Upper lobe of left lung (tissue), 4 donors: ENCODE results near the gene SHC2.

Experiments used
- POLR2A ChIP-seq, 4 donors: fragments of 450-650 bp; IDR thresholded peaks; one replicate each; pipeline ENCODE4 v1.5.1; 2016 to 2017; ENCODE audit warnings: antibody characterized with exemption in 4 of 4, mild to moderate bottlenecking in 2 of 4
- TF ChIP-seq, protein P1 (sequence below), 6 experiments: fragments of 450-650 bp in 4 of 6; fragments of 200-600 bp in 2 of 6; sonication (generic) in 2 of 6; IDR thresholded peaks; one replicate each; pipeline ENCODE4 v1.5.1; 2016 to 2019; ENCODE audit warnings: antibody characterized with exemption in 6 of 6

DNA sequence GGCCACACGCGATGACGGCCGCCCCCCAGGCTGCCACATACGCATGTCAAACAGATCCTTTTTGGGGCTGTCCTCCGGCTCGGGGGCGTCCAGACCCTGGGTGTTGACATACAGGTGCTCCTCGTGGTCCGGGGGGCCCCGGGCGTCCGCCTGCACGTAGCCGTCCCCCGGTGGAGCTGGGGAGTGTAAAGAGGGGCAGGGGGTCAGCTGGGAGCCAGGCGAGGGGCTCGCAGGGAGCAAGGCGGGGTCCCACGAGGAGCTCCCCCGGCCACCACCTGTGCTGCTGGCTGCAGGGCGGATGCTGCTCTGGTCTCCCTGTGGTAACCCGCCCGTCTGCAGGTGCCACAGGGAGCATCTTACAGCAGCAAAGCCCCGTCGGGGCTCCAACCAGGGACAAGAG is 35.8 kb downstream of the SHC2 start:
- TF ChIP-seq, protein P1, sequence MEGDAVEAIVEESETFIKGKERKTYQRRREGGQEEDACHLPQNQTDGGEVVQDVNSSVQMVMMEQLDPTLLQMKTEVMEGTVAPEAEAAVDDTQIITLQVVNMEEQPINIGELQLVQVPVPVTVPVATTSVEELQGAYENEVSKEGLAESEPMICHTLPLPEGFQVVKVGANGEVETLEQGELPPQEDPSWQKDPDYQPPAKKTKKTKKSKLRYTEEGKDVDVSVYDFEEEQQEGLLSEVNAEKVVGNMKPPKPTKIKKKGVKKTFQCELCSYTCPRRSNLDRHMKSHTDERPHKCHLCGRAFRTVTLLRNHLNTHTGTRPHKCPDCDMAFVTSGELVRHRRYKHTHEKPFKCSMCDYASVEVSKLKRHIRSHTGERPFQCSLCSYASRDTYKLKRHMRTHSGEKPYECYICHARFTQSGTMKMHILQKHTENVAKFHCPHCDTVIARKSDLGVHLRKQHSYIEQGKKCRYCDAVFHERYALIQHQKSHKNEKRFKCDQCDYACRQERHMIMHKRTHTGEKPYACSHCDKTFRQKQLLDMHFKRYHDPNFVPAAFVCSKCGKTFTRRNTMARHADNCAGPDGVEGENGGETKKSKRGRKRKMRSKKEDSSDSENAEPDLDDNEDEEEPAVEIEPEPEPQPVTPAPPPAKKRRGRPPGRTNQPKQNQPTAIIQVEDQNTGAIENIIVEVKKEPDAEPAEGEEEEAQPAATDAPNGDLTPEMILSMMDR (IDR thresholded peaks at IDR 0.05), result no peak
- TF ChIP-seq POLR2A (IDR thresholded peaks at IDR 0.05), result no peak
